Immature natural killer cell (primary cell): Measurements from ENCODE around the gene DCC. TPM values are rescaled to one million over a fixed set of nuclear protein-coding genes. Genes with fewer than 3 reads are reported as not detected.
"Not testable (repeated sequence)": the region's sequence is repeated elsewhere in the genome, so short reads cannot be mapped to it uniquely, and the experiment has no call there.

Experiments
- DNase-seq, 3 donors: peaks; one replicate each; pipeline ENCODE4 v3.0.0; 2022; ENCODE audit warnings: mixed read lengths in 1 of 3
- H3K27ac Mint-ChIP-seq, 6 donors: one replicate each; pipeline ENCODE4 v1.8.0; 2020; ENCODE audit warnings: mixed read lengths in 6 of 6, mild to moderate bottlenecking in 5 of 6, inconsistent platforms in 4 of 6, moderate library complexity in 3 of 6
- H3K27me3 Mint-ChIP-seq, 3 donors: one replicate each; pipeline ENCODE4 v1.8.0; 2020 to 2021; ENCODE audit warnings: low read depth in 3 of 3, mild to moderate bottlenecking in 3 of 3, mixed read lengths in 3 of 3, moderate library complexity in 3 of 3, inconsistent platforms in 1 of 3
- H3K36me3 Mint-ChIP-seq, 3 donors: one replicate each; pipeline ENCODE4 v1.8.0; 2020; ENCODE audit warnings: mixed read lengths in 3 of 3, inconsistent platforms in 2 of 3, mild to moderate bottlenecking in 2 of 3
- H3K4me1 Mint-ChIP-seq, 2 donors: one replicate each; pipeline ENCODE4 v1.8.0; 2020; ENCODE audit warnings: inconsistent platforms in 2 of 2, mild to moderate bottlenecking in 2 of 2, mixed read lengths in 2 of 2, moderate library complexity in 1 of 2
- H3K4me3 Mint-ChIP-seq, 5 donors: one replicate each; pipeline ENCODE4 v1.8.0; 2020; ENCODE audit warnings: mild to moderate bottlenecking in 5 of 5, mixed read lengths in 5 of 5, inconsistent platforms in 3 of 5, moderate library complexity in 3 of 5
- H3K9me3 Mint-ChIP-seq, 6 donors: one replicate each; pipeline ENCODE4 v1.8.0; 2020; ENCODE audit warnings: mild to moderate bottlenecking in 6 of 6, mixed read lengths in 6 of 6, inconsistent platforms in 4 of 6, moderate library complexity in 3 of 6
- polyA plus RNA-seq, 3 donors: library from polyadenylated mRNA; unstranded; fragments of 300-500 nt; fragmentation: Illumina TruSeq; gene quantifications; one replicate each; pipeline ENCODE4 v1.2.3, GENCODE V29; 2021

The DCC gene
- polyA plus RNA-seq, 3 donors from 2014 or later, result not detected

DNA sequence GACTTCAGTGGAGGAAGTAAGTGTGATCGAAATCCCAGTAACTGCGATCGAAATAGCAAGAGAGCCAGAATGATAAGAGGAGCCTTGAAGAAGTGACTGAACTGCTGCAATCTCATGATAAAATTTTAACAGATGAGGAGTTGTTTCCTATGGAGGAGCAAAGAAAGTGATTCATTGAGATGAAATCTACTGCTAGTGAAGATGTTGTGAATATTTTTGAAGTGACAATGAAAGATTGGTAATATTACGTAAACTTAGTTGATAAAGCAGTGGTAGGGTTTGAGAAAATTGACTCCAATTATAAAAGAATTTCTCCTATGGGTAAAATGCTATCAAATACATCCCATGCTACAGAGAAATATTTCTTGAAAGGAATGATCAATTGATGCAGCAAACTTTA lies 1103.8 kb downstream of the DCC start:
- H3K36me3 Mint-ChIP-seq, result no peaks in the 10 kb centered on the region
- DNase-seq, result no peak
- peaks cover 0 to 1% (median 0%) of the 10 kb centered on the region in 3 donors for H3K27me3 Mint-ChIP-seq
- H3K4me3 Mint-ChIP-seq, result no peak overlapping the region
- H3K27ac Mint-ChIP-seq, result no peak overlapping the region
- peaks cover 5 to 37% (median 11%) of the 10 kb centered on the region in 6 donors for H3K9me3 Mint-ChIP-seq
- H3K4me1 Mint-ChIP-seq, result no peaks in the 10 kb centered on the region

- H3K36me3 Mint-ChIP-seq, result no peaks in the 10 kb centered on the region
- H3K9me3 Mint-ChIP-seq, result peaks cover 0 to 20% (median 10%) of the 10 kb centered on the region in 6 donors
- H3K4me1 Mint-ChIP-seq, result no peaks in the 10 kb centered on the region
- H3K4me3 Mint-ChIP-seq, result no peak overlapping the region
- no peak overlapping the region for H3K27ac Mint-ChIP-seq
- no peaks in the 10 kb centered on the region for H3K27me3 Mint-ChIP-seq
- DNase-seq, result no peak
These were observed 1111.9 kb downstream of the DCC start for GRCh38 chr18:53451902-53452301.

DNA sequence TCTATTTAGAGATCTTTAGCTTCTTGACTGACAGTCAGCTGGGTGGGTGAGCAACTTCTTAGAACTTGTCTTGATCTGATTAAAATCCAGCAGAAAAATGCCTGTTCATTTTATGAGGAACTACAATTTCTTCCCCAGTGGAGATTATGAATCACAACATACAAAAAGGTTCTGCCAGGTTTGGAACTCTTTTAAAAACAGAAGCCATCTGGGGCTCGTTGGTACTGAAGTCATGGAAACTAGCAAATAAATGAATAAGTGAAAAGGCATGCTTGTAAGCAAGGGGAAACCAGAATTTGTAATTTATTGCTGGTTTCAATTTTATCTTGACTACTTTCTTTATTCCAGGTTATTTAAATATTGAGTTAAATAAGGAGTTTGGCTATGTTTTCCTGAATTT lies 1117.1 kb downstream of the DCC start:
- no peak for DNase-seq
- Mint-ChIP-seq H3K27ac (no peak overlapping the region), H3K4me3 (no peak overlapping the region), H3K36me3 (no peaks in the 10 kb centered on the region), H3K9me3 (peaks cover 0 to 23% (median 9%) of the 10 kb centered on the region in 6 donors), H3K27me3 (no peaks in the 10 kb centered on the region), H3K4me1 (no peaks in the 10 kb centered on the region)

DNA sequence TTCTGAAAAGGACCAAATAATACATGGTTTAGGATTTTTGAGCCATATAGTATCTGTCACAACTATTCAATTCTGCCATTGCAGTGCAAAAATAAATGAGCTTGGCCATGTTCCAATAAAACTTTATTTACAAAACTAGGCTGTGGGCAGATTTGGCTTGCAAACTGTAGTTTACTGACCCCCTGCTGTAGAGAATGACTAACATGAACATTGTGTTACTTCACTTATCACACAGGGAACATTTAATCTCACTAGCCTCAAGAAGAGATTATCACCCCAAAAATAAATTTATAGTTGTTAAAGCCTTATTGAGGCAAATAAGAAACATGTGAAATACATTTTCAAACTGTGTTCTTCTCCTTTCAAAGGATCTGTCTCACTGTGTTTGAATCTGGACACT lies 1118.3 kb downstream of the DCC start:
- peaks cover 0 to 19% (median 10%) of the 10 kb centered on the region in 6 donors for H3K9me3 Mint-ChIP-seq
- no peaks in the 10 kb centered on the region for H3K4me1 Mint-ChIP-seq
- no peak for DNase-seq
- H3K4me3 Mint-ChIP-seq, result no peak overlapping the region
- H3K27ac Mint-ChIP-seq, result no peak overlapping the region
- no peaks in the 10 kb centered on the region for H3K36me3 Mint-ChIP-seq
- H3K27me3 Mint-ChIP-seq, result no peaks in the 10 kb centered on the region

GRCh38 chr18:53458944-53459580 lies 1119.1 kb downstream of the DCC start:
- no peak overlapping the region for H3K27ac Mint-ChIP-seq
- H3K36me3 Mint-ChIP-seq, result no peaks in the 10 kb centered on the region
- peaks cover 0 to 19% (median 10%) of the 10 kb centered on the region in 6 donors for H3K9me3 Mint-ChIP-seq
- H3K27me3 Mint-ChIP-seq, result no peaks in the 10 kb centered on the region
- no peak overlapping the region for H3K4me3 Mint-ChIP-seq
- H3K4me1 Mint-ChIP-seq, result no peaks in the 10 kb centered on the region
- no peak for DNase-seq

GRCh38 chr18:53467756-53468155 lies 1127.8 kb downstream of the DCC start:
- Mint-ChIP-seq H3K36me3 (no peaks in the 10 kb centered on the region), H3K9me3 (peaks cover 7 to 24% (median 14%) of the 10 kb centered on the region in 6 donors), H3K27ac (no peak overlapping the region), H3K4me3 (no peak overlapping the region), H3K27me3 (peaks cover 0 to 2% (median 0%) of the 10 kb centered on the region in 3 donors), H3K4me1 (no peaks in the 10 kb centered on the region)
- DNase-seq, result no peak

DNA sequence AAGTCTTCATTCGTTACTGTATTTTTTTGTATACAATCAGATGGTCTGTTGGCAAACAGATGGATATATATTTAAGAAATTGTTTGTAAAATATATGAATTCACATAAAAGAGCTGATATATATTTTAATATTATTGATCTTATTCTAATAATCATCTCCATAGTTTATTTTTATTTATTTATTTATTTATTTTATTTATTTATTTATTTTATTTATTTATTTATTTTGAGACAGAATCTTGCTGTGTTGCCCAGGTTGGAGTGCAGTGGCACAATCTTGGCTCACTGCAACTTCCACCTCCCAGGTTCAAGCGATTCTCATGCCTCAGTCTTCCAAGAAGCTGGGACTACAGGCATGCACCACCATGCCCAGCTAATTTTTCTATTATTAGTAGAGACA lies 1128.2 kb downstream of the DCC start:
- H3K4me1 Mint-ChIP-seq, DNase-seq, H3K36me3 Mint-ChIP-seq, H3K27ac Mint-ChIP-seq, H3K27me3 Mint-ChIP-seq, H3K4me3 Mint-ChIP-seq: not testable (repeated sequence)
- H3K9me3 Mint-ChIP-seq, result peaks cover 6 to 28% (median 14%) of the 10 kb centered on the region in 6 donors

DNA sequence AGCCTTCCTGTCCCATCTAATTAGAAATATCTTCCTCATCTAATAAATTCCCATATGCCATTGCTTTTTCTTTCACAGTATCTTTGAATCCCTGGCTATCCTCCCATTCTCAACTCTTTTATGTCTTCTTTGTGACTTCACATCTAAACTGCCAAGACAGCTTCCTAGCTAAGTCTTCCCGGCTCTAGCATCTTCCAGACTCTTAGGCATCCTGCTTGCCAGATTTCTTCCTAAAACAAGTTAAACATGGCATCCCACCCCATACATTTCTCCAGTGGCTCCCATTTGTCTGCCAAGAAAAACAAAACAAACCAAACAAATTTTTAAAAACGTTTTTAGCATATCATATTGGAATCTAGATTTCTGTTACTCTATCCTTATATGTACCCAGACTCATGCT lies 1132.5 kb downstream of the DCC start:
- H3K27ac Mint-ChIP-seq, result no peak overlapping the region
- no peak overlapping the region for H3K4me3 Mint-ChIP-seq
- peaks cover 9 to 40% (median 16%) of the 10 kb centered on the region in 6 donors for H3K9me3 Mint-ChIP-seq
- peaks cover 0 to 2% (median 0%) of the 10 kb centered on the region in 3 donors for H3K27me3 Mint-ChIP-seq
- no peaks in the 10 kb centered on the region for H3K36me3 Mint-ChIP-seq
- no peak for DNase-seq
- no peaks in the 10 kb centered on the region for H3K4me1 Mint-ChIP-seq

- H3K27me3 Mint-ChIP-seq, result no peaks in the 10 kb centered on the region
- H3K9me3 Mint-ChIP-seq, result peaks cover 3 to 35% (median 8%) of the 10 kb centered on the region in 6 donors
- no peak overlapping the region for H3K27ac Mint-ChIP-seq
- H3K4me1 Mint-ChIP-seq, result no peaks in the 10 kb centered on the region
- no peak overlapping the region for H3K4me3 Mint-ChIP-seq
- DNase-seq, result no peak
- no peaks in the 10 kb centered on the region for H3K36me3 Mint-ChIP-seq
These were observed 1138.2 kb downstream of the DCC start for GRCh38 chr18:53478155-53478554.

DNA sequence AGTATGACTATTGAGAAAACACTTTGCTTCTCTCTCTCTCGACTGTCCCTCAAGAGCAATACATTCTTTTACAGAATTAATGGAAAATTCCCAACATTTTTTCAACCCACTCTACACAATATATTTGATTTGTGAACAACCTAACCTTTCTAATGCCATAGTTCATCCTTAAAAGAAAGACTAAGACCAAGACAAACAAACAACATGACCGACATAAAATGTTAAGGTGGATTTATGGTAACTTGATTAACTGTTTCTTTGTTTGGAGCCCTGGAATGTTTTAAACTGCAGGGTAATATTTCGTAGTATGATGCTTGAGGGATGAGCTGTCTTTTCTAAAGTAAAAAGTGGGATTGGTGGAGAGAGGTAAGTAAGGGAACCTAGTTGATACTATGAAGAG lies 1146.3 kb downstream of the DCC start:
- Mint-ChIP-seq H3K9me3 (peaks cover 0 to 10% (median 6%) of the 10 kb centered on the region in 6 donors), H3K27ac (no peak overlapping the region), H3K27me3 (no peaks in the 10 kb centered on the region), H3K4me1 (no peaks in the 10 kb centered on the region), H3K4me3 (no peak overlapping the region), H3K36me3 (no peaks in the 10 kb centered on the region)
- DNase-seq, result no peak

DNA sequence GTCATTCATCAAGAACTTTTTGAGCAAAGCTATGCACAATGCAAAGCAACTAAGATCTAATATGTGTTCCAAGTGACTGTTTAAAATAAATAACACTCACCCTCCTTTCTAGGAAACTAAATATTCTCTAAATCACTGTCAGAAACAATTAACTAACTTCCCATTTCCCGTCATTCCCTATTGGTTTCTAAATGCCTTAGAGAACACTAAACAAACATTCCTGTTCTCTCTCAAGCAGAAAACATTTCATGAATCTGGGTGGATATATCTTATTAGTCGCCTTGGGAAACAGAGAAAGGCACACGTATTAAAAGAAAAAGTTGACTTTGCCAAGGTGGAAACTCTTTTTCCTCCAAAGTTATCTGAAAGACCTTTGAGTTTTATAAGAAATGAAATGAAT lies 1149.3 kb downstream of the DCC start:
- no peaks in the 10 kb centered on the region for H3K36me3 Mint-ChIP-seq
- peaks cover 0 to 2% (median 0%) of the 10 kb centered on the region in 3 donors for H3K27me3 Mint-ChIP-seq
- DNase-seq, result no peak
- no peaks in the 10 kb centered on the region for H3K4me1 Mint-ChIP-seq
- H3K4me3 Mint-ChIP-seq, result no peak overlapping the region
- peaks cover 7 to 28% (median 12%) of the 10 kb centered on the region in 6 donors for H3K9me3 Mint-ChIP-seq
- H3K27ac Mint-ChIP-seq, result no peak overlapping the region

- Mint-ChIP-seq H3K4me3 (no peak overlapping the region), H3K4me1 (no peaks in the 10 kb centered on the region), H3K27me3 (peaks cover 0 to 2% (median 0%) of the 10 kb centered on the region in 3 donors), H3K36me3 (no peaks in the 10 kb centered on the region), H3K9me3 (peaks cover 7 to 29% (median 10%) of the 10 kb centered on the region in 6 donors), H3K27ac (no peak overlapping the region)
- DNase-seq, result no peak
These were observed 1150.0 kb downstream of the DCC start for GRCh38 chr18:53490019-53490418.

DNA sequence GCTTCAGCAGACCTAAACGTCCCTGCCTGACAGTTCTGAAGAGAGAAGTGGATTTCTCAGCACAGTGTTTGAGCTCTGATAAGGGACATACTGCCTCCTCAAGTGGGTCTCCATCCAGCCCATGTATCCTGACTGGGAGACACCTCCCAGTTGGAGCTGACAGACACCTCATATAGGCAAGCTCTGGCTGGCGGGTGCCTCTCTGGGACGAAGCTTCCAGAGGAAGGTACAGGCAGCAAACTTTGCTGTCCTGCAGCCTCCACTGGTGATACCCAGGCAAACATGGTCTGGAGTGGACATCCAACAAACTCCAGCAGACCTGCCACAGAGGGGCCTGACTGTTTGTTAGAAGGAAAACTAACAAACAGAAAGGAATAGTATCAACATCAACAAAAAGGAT lies 1156.0 kb downstream of the DCC start:
- Mint-ChIP-seq H3K4me1 (no peaks in the 10 kb centered on the region), H3K4me3 (no peak overlapping the region), H3K27me3 (peaks cover 0 to 3% (median 2%) of the 10 kb centered on the region in 3 donors), H3K9me3 (peaks cover 6 to 35% (median 15%) of the 10 kb centered on the region in 6 donors), H3K36me3 (no peaks in the 10 kb centered on the region), H3K27ac (no peak overlapping the region)
- no peak for DNase-seq

- Mint-ChIP-seq H3K9me3 (peaks cover 3 to 33% (median 9%) of the 10 kb centered on the region in 6 donors), H3K27ac (no peak overlapping the region), H3K4me1 (no peaks in the 10 kb centered on the region), H3K27me3 (peaks cover 0 to 4% (median 0%) of the 10 kb centered on the region in 3 donors), H3K36me3 (peaks cover 0 to 4% (median 0%) of the 10 kb centered on the region in 3 donors), H3K4me3 (no peak overlapping the region)
- DNase-seq, result no peak
These were observed 1164.0 kb downstream of the DCC start for GRCh38 chr18:53503914-53504441.

DNA sequence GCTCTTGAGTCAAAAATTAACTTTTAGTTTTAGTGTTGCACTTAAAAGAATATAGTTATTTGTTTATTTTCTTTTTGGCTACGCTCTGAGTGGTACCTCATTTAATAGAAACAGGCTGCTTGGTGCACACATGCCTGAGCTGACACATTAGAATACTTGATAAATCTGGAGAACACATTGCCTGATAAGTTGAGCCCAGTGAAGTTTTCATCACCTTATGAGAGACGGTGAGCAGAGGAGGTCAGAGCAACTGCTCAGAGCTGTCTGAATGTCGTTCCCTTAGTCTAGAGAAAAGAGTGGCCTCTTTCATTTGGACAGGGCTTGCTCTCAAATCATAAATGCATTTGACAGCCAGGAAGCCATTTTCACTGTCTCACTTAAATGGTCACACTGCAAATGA lies 1168.5 kb downstream of the DCC start:
- H3K36me3 Mint-ChIP-seq, result peaks cover 0 to 4% (median 0%) of the 10 kb centered on the region in 3 donors
- H3K4me3 Mint-ChIP-seq, result no peak overlapping the region
- H3K27me3 Mint-ChIP-seq, result peaks cover 0 to 2% (median 0%) of the 10 kb centered on the region in 3 donors
- no peak for DNase-seq
- peaks cover 2 to 36% (median 7%) of the 10 kb centered on the region in 6 donors for H3K9me3 Mint-ChIP-seq
- no peaks in the 10 kb centered on the region for H3K4me1 Mint-ChIP-seq
- H3K27ac Mint-ChIP-seq, result no peak overlapping the region
